Endothelial cell of umbilical vein (primary cell): ENCODE data around the gene C1orf198. TPM values are rescaled to one million over a fixed set of nuclear protein-coding genes. Genes with fewer than 3 reads are reported as not detected.

Source experiments
- BruUV-seq: library from RNA; stranded (reverse); fragments of 400-500 nt; replicated peaks from 2 replicates; lab custom pipeline; 2021; lab: Mats Ljungman, UMichigan
- CTCF ChIA-PET: fragments of 300-600, 350-600 bp; sonication (Branson Sonifier 250); formaldehyde crosslinking; loops from one replicate; lab custom pipeline; 2021; ENCODE audit warnings: antibody characterized with exemption, inconsistent platforms; lab: Charles Lee
- POLR2A ChIA-PET: fragments of 300-600, 350-600 bp; sonication (Branson Sonifier 250); formaldehyde crosslinking; loops from one replicate; lab custom pipeline; 2021; ENCODE audit warnings: antibody characterized with exemption, inconsistent platforms; lab: Charles Lee
- DNase-seq: peaks from one replicate; pipeline ENCODE4 v3.0.0-alpha.2; 2011; ENCODE audit warnings: low read depth, low spot score
- FAIRE-seq: peaks from 2 replicates; lab custom pipeline; 2011; peaks lifted over from hg19 to GRCh38; lab: Jason Lieb, UNC
- H2AFZ ChIP-seq: 2 replicates; pipeline ENCODE4 v1.6.0; 2012; ENCODE audit warnings: low read depth, low read length, control low read depth, inconsistent platforms
- H3K27ac ChIP-seq: 2 replicates; pipeline ENCODE4 v1.5.1; 2011; ENCODE audit warnings: low read depth, mild to moderate bottlenecking, control low read depth, low read length, moderate library complexity; ENCODE audit not compliant: insufficient read depth
- H3K27me3 ChIP-seq, 2 experiments: 2 replicates each; pipeline versions ENCODE4 v1.6.0 to v1.6.1; 2011; ENCODE audit warnings: low read length in 2 of 2, mixed read lengths in 1 of 2; ENCODE audit not compliant: control insufficient read depth in 2 of 2, insufficient read depth in 2 of 2
- H3K36me3 ChIP-seq, 2 experiments: 2 replicates in 1 of 2; 3 replicates in 1 of 2; pipeline ENCODE4 v1.5.1; 2011; ENCODE audit warnings: low read length in 2 of 2, mild to moderate bottlenecking in 1 of 2, moderate library complexity in 1 of 2; ENCODE audit not compliant: control insufficient read depth in 2 of 2, insufficient read depth in 2 of 2; ENCODE audit errors: extremely low read depth in 1 of 2
- H3K4me1 ChIP-seq: 3 replicates; pipeline ENCODE4 v1.5.1; 2011; ENCODE audit warnings: mild to moderate bottlenecking, low read length; ENCODE audit not compliant: control insufficient read depth, insufficient read depth; ENCODE audit errors: extremely low read depth
- H3K4me2 ChIP-seq: 2 replicates; pipeline ENCODE4 v1.6.1; 2011; ENCODE audit warnings: low read length, control low read depth, mixed read lengths; ENCODE audit not compliant: insufficient read depth
- H3K4me3 ChIP-seq, 3 experiments: fragments of 200-600 bp in 1 of 3; sonication (generic), shearing (Covaris generic) in 1 of 3; replicated peaks in 1 of 3; 2 replicates each; pipeline ENCODE4 v1.5.1; 2011 to 2016; ENCODE audit warnings: control low read depth in 3 of 3, low read length in 3 of 3, mild to moderate bottlenecking in 2 of 3, inconsistent platforms in 1 of 3, low read depth in 1 of 3, moderate library complexity in 1 of 3; ENCODE audit not compliant: insufficient read depth in 1 of 3
- H3K79me2 ChIP-seq: 2 replicates; pipeline ENCODE4 v1.6.0; 2012; ENCODE audit warnings: low read length, inconsistent platforms; ENCODE audit not compliant: control insufficient read depth, insufficient read depth
- H3K9ac ChIP-seq: replicated peaks from 2 replicates; pipeline ENCODE3; 2011; ENCODE audit warnings: low read length, control low read depth; ENCODE audit not compliant: insufficient read depth; ENCODE audit errors: extremely low read depth
- H3K9me1 ChIP-seq: replicated peaks from 3 replicates; pipeline ENCODE4 v1.6.0; 2011; ENCODE audit warnings: mild to moderate bottlenecking, low read length; ENCODE audit not compliant: control insufficient read depth, insufficient read depth; ENCODE audit errors: extremely low read depth
- H3K9me3 ChIP-seq: replicated peaks from 2 replicates; pipeline ENCODE4 v1.5.1; 2012; ENCODE audit warnings: low read length, inconsistent platforms; ENCODE audit not compliant: control insufficient read depth, insufficient read depth
- H4K20me1 ChIP-seq: replicated peaks from 2 replicates; pipeline ENCODE3; 2011; ENCODE audit warnings: mild to moderate bottlenecking, low read length; ENCODE audit not compliant: control insufficient read depth, insufficient read depth; ENCODE audit errors: extremely low read depth
- EZH2 ChIP-seq: IDR thresholded peaks from 2 replicates; pipeline ENCODE4 v1.6.1; 2012; ENCODE audit warnings: borderline replicate concordance, low read depth, mild to moderate bottlenecking, moderate library complexity, low read length, inconsistent platforms; ENCODE audit not compliant: severe bottlenecking
- FOS ChIP-seq: IDR thresholded peaks from 2 replicates; pipeline ENCODE4 v1.6.1; 2011; ENCODE audit warnings: mild to moderate bottlenecking, low read length, moderate library complexity, borderline replicate concordance; ENCODE audit not compliant: insufficient read depth
- GATA2 ChIP-seq: IDR thresholded peaks from 2 replicates; pipeline ENCODE4 v1.7.0; 2011; ENCODE audit warnings: low read depth, mild to moderate bottlenecking, moderate library complexity, mixed read lengths, low read length; ENCODE audit not compliant: insufficient read length, insufficient read depth
- JUN ChIP-seq: IDR thresholded peaks from 2 replicates; pipeline ENCODE4 v1.6.1; 2011; ENCODE audit warnings: borderline replicate concordance, low read depth; ENCODE audit not compliant: insufficient read length, insufficient read depth
- MYC ChIP-seq: IDR thresholded peaks from one replicate; pipeline ENCODE4 v1.6.1; 2011; ENCODE audit warnings: mild to moderate bottlenecking, low read depth, low read length
- POLR2A ChIP-seq: IDR thresholded peaks from 2 replicates; pipeline ENCODE4 v1.6.1; 2012; ENCODE audit warnings: low read depth, mild to moderate bottlenecking, control low read depth, low read length
- POLR2AphosphoS5 ChIP-seq: IDR thresholded peaks from 2 replicates; pipeline ENCODE4 v1.6.1; 2012; ENCODE audit warnings: low read depth, mild to moderate bottlenecking, control low read depth, low read length, moderate library complexity; ENCODE audit not compliant: insufficient read depth
- dilution Hi-C: fragments of 300-500 bp; cut with MboI; formaldehyde crosslinking; loops from one replicate; pipeline ENCODE4 v1.15.0; 2019; ENCODE audit warnings: low sequenced_read_pairs; ENCODE audit not compliant: extremely low pct_ligation_motif_present
- intact Hi-C: fragments of 100-400 bp; cut with micrococcal nuclease; formaldehyde crosslinking; loops from one replicate; pipeline ENCODE4 v1.10.0; 2022
- polyA plus RNA-seq, 4 experiments: library from polyadenylated mRNA; depleted of rRNA in 3 of 4; stranded (reverse) in 3 of 4; unstranded in 1 of 4; fragments of >200 nt; gene quantifications; 2 replicates each; pipeline versions ENCODE4 v1.2.1 to v1.2.3, GENCODE V29; 2011 to 2012; ENCODE audit warnings: missing spikeins in 1 of 4
- total RNA-seq: library from RNA; stranded (reverse); gene quantifications from 2 replicates; pipeline ENCODE4 v1.2.3, GENCODE V29; 2021
- TF ChIP-seq, protein P1 (sequence below), 2 donors: IDR thresholded peaks; 1 replicate in 1 of 2; 2 replicates in 1 of 2; pipeline ENCODE4 v1.5.1; 2011; ENCODE audit warnings: low read length in 2 of 2, mild to moderate bottlenecking in 2 of 2, moderate library complexity in 2 of 2, control low read depth in 1 of 2, inconsistent platforms in 1 of 2, low read depth in 1 of 2; ENCODE audit not compliant: insufficient read depth in 1 of 2; ENCODE audit errors: extremely low read depth in 1 of 2
- TF ChIP-seq, protein P2 (sequence below): IDR thresholded peaks from 2 replicates; pipeline ENCODE4 v1.6.1; 2011; ENCODE audit not compliant: insufficient read depth, insufficient read length

C1orf198 gene
- total and polyA plus RNA-seq, 2 donors (not counting 3 experiments of a cell fraction or from before 2014, with no cell fraction given): 21.2 to 29.2 TPM

GRCh38 chr1:230855886-230856285 lies 12.4 kb downstream of the C1orf198 start:
- intact Hi-C loops: no loop called here
- no peaks in the 10 kb centered on the region for H3K79me2 ChIP-seq
- H3K27ac ChIP-seq: no peak overlapping the region
- BruUV-seq: no TSS peak
- no peaks in the 10 kb centered on the region for H4K20me1 ChIP-seq
- dilution Hi-C loops: no loop called here
- no peak overlapping the region for H3K4me2 ChIP-seq
- no peaks in the 10 kb centered on the region for H3K27me3 ChIP-seq
- peaks cover 0 to 3% of the 10 kb centered on the region in 2 experiments for H3K36me3 ChIP-seq
- H3K4me1 ChIP-seq: no peaks in the 10 kb centered on the region
- H3K9ac ChIP-seq: no peak overlapping the region
- no peak overlapping the region for H3K4me3 ChIP-seq
- ChIA-PET POLR2A (no interaction called here), CTCF (no interaction called here)
- no peaks in the 10 kb centered on the region for H3K9me1 ChIP-seq
- no peaks in the 10 kb centered on the region for H3K9me3 ChIP-seq
- H2AFZ ChIP-seq: no peak overlapping the region
- FAIRE-seq (no peak), DNase-seq (no peak)
- TF ChIP-seq MYC (no peak), JUN (no peak), GATA2 (no peak)

DNA sequence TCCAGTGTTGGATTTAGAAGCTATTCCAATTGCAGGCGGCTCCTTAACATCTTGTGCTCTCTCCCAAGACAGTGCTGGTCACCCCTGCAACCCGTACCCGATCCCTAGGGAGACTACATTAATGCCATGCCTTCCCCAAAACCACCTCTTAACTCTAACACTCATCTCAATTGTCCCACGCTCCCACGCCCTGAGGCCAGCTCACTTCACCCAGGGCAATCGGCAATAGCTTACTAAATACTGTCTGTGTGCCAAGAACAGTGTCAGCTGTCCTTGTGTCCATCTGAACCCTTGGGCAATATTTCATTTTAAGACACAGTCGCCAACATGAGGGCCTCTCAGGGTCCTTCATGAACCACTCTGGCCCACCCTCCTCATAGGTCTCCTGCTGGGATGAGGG lies 13.9 kb downstream of the C1orf198 start:
- TF ChIP-seq POLR2AphosphoS5: no peak
- TF ChIP-seq EZH2: no peak
- TF ChIP-seq JUN: no peak
- TF ChIP-seq MYC: no peak
- TF ChIP-seq, protein P1, sequence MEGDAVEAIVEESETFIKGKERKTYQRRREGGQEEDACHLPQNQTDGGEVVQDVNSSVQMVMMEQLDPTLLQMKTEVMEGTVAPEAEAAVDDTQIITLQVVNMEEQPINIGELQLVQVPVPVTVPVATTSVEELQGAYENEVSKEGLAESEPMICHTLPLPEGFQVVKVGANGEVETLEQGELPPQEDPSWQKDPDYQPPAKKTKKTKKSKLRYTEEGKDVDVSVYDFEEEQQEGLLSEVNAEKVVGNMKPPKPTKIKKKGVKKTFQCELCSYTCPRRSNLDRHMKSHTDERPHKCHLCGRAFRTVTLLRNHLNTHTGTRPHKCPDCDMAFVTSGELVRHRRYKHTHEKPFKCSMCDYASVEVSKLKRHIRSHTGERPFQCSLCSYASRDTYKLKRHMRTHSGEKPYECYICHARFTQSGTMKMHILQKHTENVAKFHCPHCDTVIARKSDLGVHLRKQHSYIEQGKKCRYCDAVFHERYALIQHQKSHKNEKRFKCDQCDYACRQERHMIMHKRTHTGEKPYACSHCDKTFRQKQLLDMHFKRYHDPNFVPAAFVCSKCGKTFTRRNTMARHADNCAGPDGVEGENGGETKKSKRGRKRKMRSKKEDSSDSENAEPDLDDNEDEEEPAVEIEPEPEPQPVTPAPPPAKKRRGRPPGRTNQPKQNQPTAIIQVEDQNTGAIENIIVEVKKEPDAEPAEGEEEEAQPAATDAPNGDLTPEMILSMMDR (IDR thresholded peaks at IDR 0.05; ENCODE audit: extremely low read depth in 1 of 2, insufficient read depth in 1 of 2, low read depth in 1 of 2, low read length in 2 of 2): no peak
- TF ChIP-seq POLR2A: no peak
- TF ChIP-seq, protein P2, sequence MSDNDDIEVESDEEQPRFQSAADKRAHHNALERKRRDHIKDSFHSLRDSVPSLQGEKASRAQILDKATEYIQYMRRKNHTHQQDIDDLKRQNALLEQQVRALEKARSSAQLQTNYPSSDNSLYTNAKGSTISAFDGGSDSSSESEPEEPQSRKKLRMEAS: no peak
- no peak for TF ChIP-seq GATA2
- TF ChIP-seq FOS: no peak
- DNase-seq: no peak
- no peak overlapping the region for H3K27ac ChIP-seq
- peaks cover 14% of the 10 kb centered on the region for H3K4me1 ChIP-seq
- H3K9me1 ChIP-seq: no peaks in the 10 kb centered on the region
- H3K4me2 ChIP-seq: no peak overlapping the region
- H2AFZ ChIP-seq: no peak overlapping the region
- H3K36me3 ChIP-seq: peaks cover 0 to 3% of the 10 kb centered on the region in 2 experiments
- ChIA-PET CTCF (interaction anchor here (1.0 kb wide), 1 partner anchor 12 kb away, joined by 3 read pairs; no protein-coding TSS in a partner anchor), POLR2A (no interaction called here)
- H4K20me1 ChIP-seq: no peaks in the 10 kb centered on the region
- no peak for FAIRE-seq
- no TSS peak for BruUV-seq
- H3K9me3 ChIP-seq: no peaks in the 10 kb centered on the region
- no peaks in the 10 kb centered on the region for H3K27me3 ChIP-seq
- H3K79me2 ChIP-seq: no peaks in the 10 kb centered on the region
- dilution Hi-C loops (no loop called here), intact Hi-C loops (no loop called here)
- no peak overlapping the region for H3K9ac ChIP-seq
- H3K4me3 ChIP-seq: no peak overlapping the region
